Measurements from ENCODE around the gene SRC.

Gene SRC

DNA sequence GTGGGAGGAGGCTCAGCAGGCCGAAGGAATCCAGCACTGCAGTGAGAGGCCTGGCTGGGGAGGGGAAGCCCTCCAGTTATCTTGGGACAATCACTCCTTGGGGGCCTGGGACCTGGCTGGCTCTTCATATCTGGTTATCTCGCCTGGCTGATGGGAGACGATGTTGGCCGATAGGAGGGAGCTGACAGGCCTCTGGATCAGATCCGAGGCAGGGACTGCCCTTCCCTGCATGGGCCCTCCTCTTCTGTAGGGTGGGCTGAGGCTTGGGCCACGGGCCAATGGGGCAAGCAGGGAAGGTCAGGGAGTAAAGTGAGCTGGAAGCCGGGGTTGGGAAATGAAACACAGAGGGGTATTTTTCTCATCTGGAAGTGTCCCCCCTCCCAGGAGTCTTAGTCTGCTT is 31.3 kb upstream of the SRC start:
- in situ Hi-C loops (cut with HindIII; ENCODE audit: low sequenced_read_pairs): no loop called here

DNA sequence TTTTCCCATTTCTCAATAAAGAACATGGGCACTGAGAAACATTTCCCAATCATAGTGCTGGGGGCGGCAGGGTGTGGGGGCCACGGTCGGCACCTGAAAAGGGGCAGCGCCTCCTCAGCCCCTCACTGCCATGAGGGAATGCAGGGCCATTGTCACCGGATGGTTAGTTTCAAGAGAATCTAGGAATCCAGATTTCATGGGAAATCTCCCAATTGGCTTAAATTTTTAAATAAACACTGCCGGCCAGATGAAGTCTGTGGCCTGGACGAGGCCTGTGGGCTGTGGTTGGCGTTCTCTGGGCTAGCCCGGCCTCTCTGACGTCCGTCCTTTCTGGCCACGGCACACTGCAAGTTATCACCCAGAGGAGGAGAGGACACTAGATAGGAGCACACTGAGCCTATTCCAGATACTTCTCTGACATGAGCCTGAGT is 30.9 kb upstream of the SRC start:
- in situ Hi-C loops (cut with HindIII; ENCODE audit: low sequenced_read_pairs): no loop called here

DNA sequence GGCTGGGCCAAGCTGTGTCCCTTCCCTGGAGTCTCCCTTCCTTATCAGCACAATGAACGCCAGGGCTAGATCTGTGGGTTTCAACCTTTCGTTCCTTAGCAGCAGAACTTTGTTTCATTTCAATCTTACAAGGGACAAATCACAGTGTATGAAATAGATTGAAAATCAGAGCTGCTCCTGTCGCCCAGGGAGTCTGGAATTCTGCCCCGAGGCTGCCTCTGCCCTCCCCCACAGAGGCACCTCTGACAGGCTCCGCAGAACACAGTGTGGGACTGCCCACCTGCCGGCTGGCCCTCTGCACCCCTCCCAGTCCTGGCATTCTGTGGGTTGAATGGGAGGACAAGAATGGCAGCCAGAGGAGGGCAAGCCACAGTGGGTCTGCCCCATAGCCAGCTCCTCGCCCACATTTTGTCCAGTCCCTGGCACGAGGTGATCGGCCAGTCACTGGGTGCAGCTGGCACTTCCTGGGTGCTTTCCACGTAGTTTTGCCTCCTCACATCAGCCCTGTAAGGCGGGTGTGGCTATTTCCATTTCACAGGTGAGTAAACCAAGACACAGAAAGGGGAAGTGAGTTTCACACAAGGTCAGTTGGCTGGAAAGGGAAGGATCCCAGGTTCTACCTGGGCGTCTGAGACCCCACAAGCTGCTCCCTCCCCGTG is 30.4 kb upstream of the SRC start:
- in situ Hi-C loops (cut with HindIII; ENCODE audit: low sequenced_read_pairs): no loop called here

DNA sequence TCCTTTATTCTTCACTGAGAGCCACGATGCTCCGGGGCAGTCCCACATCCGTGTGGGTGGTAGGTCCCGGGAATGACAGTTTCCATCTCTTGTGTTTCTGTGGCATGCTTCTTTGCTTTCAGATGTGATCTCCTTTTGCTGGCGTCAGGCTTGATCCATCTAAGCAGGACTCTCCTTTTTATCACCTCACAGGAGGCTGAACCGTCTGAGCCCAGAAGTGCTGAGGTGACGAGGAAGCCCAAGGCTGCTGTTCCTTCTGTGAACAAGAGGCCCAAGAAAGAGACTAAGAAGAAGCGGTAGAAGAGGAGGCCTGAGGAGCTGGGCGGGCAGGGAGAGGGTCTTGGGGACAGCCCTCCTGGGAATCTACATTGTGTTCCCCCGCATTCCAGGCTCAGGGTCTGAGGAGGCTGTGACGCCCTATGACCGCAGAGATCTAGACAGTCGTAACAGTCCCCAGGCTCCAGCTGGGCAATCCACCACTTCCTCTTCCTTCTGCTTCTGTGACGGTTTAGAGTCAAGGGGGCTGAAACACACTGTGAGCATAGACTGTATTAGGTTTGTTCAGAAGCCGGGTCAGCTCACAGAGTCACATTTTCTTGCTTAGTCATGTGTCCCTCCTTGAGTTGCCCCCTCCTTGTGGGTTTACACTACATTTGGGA is 29.7 kb upstream of the SRC start:
- in situ Hi-C loops (cut with HindIII; ENCODE audit: low sequenced_read_pairs): no loop called here

DNA sequence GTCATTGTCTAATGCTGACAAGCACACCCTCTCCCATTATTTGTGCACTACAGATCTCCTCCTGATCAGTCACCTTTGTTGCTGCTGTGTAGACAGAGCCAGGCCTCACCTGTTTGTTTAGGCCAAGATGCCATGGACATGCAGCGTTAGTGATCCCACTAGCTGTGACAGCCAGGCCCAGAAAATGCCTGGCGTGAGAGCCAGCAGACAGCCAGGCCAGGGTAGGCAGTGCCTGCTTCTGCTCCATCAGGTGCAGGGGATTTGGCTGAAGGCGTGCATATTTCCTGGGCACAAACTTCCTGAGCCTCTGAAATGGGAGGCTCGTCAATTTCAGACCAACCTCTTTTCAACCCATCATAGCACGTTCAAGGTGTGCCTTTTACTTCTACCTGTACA is 29.2 kb upstream of the SRC start:
- in situ Hi-C loops (cut with HindIII; ENCODE audit: low sequenced_read_pairs): no loop called here

DNA sequence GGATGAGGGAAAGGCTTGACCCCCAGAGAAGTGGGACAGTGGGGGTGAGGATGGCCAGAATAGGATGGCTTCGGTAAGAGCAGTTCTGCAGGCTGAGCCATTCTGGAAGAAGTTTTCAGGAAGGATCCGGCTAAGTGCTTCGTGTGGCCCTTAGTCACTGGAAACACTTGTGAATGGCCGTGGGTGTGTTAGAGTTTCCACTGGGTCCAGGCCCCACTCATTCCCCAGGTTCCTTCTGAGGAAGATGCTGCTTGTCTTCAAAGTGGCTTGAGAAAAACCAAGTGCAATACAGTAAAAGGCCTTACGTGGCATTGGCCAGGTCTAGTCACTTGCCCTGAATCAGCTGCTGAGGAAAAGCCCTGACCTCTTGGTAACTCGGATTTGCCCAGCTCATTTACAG is 28.6 kb upstream of the SRC start:
- in situ Hi-C loops (cut with HindIII; ENCODE audit: low sequenced_read_pairs): no loop called here

DNA sequence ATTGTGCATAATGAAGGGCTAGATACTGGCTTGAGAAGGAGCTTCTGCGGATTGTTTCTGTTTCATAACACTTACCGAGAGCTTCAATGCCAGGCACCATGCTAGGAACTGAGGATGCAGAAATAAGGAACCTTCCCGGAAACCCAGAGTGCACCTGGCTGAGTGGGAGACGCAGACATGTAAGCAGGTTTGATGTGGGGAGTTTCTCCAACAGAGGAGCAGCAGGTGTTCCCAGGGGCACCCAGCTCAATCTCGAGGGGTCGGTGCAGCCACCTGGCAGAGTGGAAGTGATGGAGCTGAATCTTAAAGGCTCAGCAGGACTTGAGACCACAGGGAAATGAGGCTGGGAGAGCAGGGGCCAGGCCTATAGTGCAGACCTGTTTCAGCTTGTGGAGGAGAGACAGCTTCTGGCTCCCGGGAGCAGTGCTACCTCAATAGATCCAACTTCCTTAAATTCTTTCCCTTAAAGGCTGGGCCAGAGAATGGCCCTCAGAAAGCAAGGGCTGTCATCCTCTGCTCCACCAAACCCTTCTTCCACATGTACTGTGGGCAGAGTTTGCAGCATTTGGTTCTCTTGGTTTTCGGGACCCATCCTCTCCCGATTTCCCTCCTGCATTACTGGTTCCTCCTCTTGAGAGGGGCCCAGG is 27.8 kb upstream of the SRC start:
- in situ Hi-C loops (cut with HindIII; ENCODE audit: low sequenced_read_pairs): no loop called here

DNA sequence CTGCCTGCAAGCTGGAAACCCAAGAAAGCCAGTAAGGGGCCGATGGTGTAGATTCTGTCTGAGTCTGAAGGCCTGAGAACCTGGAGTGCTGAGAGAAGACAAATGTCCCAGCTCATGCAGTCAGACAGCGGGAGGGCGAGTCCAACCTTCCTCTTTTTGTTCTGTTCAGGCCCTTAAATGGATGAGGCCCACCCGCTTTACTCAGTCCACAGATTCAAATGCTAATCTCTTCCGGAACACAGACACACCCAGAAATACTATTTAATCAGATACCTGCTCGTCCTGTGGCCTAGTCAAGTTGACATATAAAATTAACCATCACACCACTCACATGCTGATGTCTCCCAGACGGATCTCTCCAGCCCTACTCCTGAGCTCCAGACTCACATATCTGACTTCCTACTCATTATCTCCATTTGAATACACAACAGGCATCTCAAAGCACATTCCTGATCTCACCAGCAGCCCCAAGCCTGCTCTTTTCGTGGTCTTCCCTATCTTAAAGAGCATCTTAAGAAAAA is 26.7 kb upstream of the SRC start:
- in situ Hi-C loops (cut with HindIII; ENCODE audit: low sequenced_read_pairs): no loop called here

DNA sequence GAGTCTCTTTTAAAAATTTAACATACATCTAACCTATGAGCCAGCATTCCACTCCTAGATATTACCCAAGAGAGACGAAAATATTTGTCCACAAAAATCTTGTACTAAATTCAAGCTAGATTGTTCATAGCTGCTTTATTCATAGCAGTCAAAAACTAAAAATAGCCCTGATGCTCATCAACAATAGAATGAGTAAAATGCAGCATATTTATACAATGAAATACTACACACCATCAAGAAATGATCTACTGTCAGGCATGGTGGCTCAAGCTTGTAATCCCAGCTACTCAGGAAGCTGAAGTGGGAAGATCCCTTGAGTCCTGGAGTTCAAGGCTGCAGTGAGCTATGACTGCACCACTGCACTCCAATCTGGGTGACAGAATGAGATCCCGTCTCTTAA is 22.0 kb upstream of the SRC start:
- in situ Hi-C loops (cut with HindIII; ENCODE audit: low sequenced_read_pairs): no loop called here

DNA sequence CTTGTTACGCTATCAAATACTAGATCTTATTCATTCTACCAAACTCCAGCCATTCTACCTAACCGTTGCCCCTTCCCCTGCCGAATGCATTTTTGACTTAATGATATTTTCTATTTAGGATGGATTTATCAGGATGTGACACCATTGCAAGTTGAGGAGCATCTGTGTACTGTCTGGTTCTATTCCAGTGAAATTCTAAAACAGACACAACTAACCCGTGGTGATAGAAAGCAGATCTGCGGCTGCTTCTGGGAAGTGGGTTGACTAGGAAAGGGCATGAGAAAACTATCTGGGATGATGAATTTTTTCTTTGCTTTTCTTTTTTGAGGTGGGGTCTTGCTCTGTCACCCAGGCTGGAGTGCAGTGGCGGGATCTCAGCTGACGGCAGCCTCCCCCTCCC is 20.7 kb upstream of the SRC start:
- in situ Hi-C loops (cut with HindIII; ENCODE audit: low sequenced_read_pairs): no loop called here

DNA sequence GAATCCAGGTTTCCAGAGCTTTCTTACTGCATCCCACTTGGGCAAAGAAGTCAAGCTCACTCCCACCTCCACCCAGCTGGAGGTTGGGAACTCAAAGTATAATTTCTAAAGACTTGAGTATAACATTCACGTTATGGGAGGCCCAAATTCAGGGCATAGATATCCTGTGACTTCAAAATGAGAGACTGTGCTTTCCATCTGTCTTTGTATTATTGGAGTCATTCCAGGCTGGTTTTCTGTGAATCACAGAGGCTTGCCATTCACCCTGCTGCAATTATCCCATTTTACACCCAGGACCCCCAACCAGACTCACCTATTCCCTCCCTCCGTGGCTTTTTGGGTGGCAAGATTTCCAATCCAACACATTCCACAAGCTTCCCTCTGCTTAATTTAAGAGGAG is 19.3 kb upstream of the SRC start:
- in situ Hi-C loops (cut with HindIII; ENCODE audit: low sequenced_read_pairs): no loop called here

DNA sequence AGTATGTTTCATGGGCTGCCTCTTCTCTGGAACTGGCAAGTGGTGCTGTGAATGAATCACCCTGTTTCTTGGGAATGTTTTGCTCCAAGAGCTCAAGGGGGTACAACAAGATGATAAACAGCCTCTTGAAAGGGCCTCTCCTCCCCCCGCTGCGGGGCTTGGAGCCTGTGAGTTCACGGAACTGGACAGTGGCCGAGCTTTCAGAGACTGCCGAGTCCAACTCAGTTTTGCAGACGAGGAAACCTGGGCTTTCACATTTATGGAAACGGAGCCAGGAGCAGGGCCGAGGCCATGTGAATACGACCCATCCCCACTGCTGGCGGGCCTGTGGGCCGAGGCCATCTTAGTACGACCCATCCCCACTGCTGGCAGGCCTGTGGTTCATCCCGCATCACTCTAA is 18.2 kb upstream of the SRC start:
- in situ Hi-C loops (cut with HindIII; ENCODE audit: low sequenced_read_pairs): no loop called here

DNA sequence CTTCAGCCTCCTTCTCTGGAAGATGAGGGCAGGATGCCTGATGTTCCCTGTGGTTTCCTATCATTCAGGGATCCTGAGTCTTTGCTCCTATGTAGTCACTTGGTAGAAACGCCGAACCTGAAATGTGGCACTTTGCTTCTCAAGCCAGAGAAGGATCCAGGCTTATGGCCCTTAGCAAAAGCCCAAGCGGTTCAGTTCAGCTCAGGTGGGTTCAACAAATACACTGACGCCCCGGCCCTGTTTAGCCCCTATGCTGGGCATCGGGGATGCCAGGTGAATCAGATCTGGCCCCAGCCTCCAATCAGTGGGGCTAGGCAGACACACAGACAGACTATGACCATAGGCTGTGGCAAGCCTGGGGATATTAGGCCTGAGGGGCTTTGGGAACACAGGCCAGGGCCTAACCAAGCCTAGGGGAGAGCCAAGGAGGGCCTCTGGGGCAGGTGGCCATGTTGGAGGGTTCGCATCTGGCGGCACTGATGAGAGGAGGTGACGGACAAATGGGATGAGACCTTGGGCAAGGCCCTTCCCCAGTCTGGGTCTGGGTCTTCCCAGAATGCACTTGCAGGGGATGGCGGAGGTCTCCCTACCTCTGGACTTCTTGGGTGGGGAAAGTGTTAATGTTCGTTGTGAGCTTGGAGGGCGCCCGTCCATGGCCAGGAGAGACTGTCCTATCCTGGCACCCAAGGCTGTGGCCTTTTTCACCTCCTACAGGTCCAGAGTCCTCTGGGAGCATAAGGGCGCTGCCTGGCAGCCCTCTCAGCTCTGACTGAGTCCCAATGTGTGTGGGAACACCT is 17.6 kb upstream of the SRC start:
- in situ Hi-C loops (cut with HindIII; ENCODE audit: low sequenced_read_pairs): no loop called here

DNA sequence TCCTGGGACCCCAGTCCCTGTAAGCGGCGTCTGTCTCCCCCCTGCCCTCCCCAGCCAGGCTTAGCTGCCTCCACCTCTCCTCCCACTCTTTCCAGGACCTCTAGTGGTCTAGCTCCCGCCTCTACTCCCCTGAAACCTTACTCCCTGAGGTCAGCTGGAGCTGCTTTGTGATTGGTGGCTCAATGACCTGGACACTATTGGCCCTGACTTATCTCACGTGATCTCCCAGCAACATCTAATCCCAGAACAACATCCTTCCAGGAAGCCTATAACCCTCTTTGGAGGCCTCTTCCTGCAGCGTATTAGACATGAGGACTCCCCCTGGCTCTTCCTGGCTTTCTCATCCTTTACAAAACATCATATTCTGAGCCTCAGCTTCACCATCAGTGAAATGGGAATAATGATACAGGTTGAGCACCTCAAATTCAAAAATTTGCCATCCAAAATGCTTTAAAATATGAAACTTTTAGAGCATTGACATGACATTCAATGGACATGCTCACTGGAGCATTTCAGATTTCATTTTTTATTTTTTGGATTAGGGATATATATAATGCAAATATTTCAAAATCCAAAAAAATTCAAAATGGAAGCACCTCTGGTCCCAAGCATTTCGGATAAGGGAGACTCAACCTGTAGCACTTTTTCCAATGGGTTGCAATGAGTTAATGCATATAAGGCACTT is 16.3 kb upstream of the SRC start:
- in situ Hi-C loops (cut with HindIII; ENCODE audit: low sequenced_read_pairs): no loop called here

DNA sequence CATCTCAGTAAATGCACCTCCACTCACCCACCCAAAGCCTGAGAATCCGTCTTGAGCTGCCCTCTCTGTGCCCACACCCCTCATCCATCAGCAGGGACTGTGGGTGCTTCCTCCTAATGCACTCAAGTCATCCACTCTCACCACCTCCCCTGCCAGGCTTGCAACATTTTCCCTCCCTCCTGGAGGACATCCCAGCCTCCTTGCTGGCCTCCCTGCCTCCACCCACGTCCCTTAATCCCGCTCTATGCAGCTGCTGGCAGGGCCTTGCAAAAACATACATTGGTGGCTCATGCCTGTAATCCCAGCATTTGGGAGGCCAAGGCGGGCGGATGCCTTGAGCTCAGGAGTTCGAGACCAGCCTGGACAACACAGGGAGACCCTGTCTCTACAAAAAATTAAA is 15.6 kb upstream of the SRC start:
- in situ Hi-C loops (cut with HindIII; ENCODE audit: low sequenced_read_pairs): no loop called here

DNA sequence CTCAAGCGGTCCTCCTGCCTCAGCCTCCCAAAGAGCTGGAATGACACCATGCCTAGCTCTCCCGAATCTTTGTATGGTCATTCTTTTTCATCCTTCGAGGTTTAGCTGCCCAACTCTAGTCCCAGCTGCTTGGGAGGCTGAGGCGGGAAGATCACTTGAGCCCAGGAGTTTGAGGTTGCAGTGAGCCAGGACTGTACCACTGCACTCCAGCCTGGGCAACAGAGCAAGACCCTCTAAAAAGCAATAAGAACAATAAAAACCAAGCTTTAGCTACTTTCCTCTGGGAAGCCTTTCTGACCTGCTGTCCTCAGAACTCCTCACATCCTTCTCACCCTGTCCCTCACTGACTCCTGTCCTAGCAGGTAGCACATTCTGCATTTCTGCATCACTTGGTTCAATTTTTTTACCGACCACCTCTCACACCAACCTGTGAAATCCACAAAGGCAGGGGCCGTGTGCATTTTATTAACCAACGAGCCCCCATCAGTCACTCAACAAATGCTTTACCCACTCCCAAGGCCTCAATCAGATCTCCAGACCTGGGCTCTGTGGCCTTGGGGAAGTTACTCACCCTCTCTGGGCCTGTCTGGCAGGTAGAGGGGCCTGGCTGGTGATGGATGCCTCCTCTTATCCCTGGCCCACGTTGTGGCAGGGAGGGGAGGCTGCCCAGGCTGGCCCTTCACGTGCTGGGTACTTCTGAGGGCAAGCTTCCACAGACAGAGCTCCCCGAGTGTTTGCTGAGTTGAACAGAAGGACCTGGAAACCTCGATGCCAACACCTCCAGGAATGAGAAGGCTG is 14.7 kb upstream of the SRC start:
- in situ Hi-C loops (cut with HindIII; ENCODE audit: low sequenced_read_pairs): no loop called here

DNA sequence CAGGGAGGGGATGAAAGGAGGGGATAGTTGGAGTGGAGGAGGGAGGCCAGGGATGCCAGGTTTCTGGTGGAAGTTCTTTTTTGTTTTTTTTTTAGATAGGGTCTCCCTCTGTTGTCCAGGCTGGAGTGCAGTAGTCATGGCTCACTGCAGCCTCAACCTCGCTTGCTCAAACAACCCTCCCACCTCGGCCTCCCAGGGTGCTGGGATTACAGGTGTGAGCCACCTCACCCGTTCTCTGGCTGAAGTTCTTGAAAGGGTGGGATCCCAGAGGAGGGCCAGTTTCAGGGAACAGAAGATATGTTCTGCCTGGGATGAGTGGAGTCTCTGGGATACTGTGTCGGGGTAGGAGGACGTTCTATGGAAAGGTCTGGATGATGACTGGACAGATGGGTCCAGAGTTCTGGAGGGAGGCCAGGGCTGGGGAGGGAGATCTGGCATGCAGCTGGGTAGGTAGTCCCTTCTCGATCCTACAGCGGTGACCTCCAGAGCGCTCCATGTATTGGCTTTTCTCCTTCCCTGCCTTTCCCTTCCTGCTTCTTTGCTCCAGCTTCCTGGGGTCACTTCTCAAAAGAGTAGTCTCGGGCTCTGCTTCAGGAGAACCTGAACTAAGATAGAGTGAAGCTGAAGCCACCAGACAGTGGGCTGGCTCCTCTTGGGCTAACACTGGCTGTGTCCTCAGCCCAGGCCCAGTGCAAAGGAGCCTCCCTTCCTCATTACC is 12.7 kb upstream of the SRC start:
- in situ Hi-C loops (cut with HindIII; ENCODE audit: low sequenced_read_pairs): no loop called here

DNA sequence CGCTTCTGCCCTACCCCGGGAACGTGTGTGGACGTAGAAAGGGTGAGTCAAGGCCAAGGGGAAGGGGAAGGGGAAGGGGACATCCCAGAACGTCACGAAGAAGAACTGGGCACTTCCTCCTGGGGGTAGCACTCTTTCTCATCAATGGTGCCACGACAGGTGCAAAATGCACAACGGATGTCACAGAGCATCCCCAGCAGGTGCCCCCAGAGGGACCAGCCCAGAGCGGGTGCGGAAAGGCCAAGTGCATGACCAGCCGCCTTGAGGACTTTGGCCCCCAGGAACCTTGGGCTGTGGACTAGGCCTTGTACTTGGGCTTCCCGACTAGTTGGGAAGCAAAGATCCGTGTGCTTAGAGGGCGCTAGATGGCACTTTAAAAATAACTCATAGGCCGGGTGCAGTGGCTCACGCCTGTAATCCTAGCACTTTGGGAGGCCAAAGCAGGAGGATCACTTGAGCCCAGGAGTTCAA is 12.1 kb upstream of the SRC start:
- in situ Hi-C loops (cut with HindIII; ENCODE audit: low sequenced_read_pairs): no loop called here

DNA sequence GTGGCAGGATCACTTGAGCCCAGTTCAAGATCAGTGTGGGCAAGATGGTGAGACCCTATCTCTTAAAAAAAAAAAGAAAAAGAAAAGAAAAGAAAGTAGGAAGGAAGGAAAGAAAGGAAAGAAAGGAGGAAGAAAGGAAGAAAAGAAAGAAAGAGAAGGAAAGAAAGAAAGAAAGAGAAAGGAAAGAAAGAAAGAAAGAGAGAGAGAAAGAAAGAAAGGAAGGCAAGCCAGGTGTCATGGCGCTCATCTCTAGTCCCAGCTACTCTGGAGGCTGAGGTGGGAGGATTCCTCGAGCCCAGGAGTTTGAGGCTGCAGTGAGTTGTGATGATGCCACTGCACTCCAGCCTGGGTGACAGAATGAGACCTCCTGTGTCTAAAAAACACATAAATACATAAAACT is 11.5 kb upstream of the SRC start:
- in situ Hi-C loops (cut with HindIII; ENCODE audit: low sequenced_read_pairs): no loop called here
